Stimulated activated CD8-positive, alpha-beta memory T cell treated with anti-CD3 and anti-CD28 coated beads, Interleukin-4, amount 100 ng/mL, for 48 hours (primary cell): ENCODE results near the gene MCC.
A peak's percentile ranks its signal among the peaks of the same experiment; 100 is the strongest.

Source experiments
- DNase-seq: peaks from one replicate; pipeline ENCODE4 v3.0.0-alpha.2; 2020

MCC gene

GRCh38 chr5:113487781-113488644, at the start of gene MCC:
MCC (minus strand) TSS chr5:113488453.
- DNase-seq, result peak; percentile 53

DNA sequence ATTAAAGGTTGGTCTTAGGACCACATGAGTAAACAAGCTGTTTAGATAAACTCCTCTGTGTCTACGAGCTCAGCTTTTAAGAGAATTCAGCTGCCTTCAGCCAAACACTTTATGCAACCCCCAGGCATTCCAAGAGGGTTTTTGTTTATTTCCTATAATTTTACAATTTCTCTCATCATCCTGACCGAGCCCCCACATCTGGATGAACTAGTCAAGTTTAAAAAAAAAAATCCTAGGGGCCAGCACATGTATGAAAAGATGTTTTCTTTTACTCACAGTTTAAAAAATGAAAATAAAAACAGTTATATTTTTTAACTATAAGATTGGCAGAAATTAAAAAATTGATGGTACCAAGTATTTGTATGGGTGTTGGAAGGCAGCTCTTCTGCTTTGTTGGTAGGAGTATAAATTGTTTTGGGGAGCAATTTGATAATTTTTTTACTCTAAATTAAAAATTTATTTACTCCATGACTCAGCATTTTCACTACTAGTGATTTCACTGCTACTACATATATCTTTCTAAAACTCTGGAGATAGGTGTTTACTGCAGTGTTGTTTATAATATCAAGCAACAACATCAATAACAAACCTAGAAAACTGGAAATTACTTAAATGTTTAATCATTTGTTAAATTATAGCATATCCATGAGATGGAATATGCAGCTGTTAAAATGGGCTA, 43.4 kb upstream of the MCC start:
- no peak for DNase-seq

DNA sequence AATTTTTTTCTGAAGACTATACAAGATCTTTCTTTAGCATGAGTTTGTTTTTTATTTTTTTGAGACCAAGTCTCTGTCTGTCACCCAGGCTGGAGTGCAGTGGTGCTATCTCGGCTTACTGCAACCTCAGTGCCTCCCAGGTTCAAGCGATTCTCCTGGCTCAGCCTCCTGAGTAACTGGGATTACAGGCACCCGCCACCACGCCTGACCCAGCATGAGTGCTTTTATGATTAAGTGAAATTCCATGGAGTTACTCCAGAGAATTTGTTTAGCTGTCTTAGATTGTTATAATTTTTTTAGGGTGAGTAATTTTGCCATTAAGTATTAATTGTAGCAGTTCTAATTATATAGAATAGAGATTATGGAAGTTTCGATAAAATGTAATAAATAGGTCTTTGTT, 39.5 kb upstream of the MCC start:
- no peak for DNase-seq

DNA sequence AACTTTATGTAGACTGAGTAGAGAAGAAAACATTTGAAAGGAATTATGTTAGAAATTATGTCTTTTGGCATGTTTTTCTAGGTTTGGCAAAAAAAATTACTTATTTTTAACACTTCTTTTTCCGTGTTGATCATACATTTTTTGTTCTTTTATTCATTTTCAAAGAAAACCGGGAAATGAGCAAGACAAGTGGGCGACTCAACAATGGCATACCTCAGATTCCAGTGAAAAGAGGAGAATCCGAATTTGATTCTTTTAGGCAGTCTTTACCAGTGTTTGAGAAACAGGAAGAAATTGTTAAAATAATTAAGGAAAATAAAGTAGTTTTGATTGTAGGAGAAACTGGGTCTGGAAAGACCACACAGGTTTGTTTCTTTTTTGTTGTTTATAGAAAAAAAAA, 38.2 kb upstream of the MCC start:
- DNase-seq, result no peak

DNA sequence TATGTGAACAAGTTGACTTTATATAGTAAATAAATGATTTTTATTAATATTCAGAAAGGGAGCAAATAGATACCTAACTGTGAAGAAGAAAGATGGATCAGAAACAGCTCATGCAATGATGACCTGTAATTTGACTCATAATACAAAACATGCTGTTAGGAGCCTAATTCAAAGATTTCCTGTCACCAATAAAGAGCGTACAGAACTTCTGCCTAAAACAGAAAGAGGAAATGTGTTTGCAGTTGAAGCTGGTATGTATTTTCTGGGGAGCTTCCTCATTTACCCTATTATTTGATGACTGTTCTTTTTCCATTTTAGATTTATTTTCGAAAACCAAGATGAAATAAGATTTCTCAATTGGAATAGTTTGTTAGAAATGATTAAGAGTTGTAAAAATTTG, 36.7 kb upstream of the MCC start:
- DNase-seq, result no peak

DNA sequence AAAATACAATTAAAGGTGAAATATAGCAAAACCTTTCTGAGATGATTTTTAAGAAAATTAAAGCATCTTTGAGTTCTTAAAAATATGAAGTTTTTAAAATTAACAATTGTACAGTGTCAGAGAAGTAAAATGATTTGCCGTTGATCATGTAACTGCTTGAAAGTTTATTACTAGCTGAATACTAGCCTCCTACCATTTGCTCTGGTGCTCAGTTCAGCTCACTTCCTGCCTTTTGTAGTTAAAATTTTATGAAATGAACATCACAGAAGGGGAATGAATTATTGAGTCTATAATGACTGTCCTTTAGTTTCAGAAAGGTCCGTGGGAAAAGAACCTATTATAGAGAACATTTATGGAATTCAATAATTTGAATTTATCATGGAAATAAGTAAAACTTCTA, 34.9 kb upstream of the MCC start:
- no peak for DNase-seq

DNA sequence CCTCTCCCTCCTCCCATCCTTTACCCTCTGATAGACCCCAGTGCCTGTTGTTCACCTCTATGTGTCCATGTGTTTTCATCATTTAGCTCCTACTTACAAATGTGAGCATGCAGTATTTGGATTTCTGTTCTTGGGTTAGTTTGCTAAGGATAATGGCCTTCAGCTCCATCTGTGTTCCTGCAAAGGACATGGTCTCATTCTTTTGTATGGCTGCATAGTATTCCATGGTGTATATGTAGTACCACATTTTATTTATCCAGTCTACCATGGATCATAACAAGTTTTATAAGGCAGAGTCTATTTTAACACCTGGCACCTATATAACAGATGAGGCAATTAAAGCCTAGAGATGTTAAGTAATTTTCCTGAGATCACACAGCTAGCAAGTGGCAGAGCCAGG, 32.6 kb upstream of the MCC start:
- no peak for DNase-seq

DNA sequence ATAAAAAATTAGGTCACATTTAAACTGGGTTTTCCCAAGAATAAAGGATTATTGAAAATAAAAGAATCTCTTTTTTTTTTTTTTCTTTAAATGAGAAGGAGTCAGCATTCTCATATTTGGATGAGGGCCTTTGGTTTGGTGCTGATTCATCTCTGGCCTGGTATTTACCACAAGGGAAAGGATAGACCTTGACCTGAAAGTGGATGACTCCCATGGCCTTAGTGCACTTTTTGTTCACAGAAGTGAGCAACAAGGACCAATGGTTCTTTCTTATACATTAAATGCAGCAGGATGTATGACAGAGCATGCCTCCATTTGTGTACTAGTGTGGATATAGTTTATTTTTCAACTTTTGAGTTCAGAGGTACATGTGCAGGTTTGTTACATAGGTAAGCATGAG, 32.2 kb upstream of the MCC start:
- no peak for DNase-seq

DNA sequence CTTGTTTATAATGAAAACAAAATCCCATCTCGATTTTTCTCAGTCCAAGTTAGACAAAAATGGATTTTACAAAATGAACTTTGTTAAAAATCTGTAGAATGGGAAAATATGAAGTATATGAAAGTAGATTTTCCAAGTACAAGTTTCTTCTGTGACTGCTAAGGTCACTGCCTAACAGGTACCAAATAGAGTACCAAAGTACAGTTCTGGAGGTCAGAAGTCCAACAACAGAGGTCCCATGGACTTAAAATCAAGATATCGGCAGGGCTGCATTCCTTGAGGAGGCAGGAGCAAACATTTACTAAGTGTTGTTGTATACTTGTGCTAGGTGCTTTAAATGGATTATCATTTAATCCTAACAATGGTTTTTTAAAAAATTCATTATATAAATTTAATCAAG, 31.2 kb upstream of the MCC start:
- no peak for DNase-seq

DNA sequence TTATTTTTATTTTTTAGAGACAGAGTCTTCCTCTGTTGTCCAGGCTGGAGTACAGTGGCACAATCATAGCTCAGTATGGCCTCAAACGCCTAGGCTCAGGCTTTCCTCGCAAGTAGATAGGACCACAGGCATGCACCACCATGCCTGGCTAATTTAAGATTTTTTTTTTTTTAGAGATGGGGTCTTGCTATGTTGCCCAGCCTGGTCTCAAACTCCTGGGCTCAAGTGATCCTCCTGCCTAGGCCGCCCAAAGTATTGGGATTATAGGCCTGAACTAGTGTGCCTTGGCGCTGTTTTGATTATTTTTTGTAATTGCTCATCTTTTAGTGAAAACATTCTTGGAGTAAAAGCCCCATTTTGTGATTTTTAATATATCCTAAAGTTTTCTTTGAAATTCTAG, 30.6 kb upstream of the MCC start:
- DNase-seq, result no peak

DNA sequence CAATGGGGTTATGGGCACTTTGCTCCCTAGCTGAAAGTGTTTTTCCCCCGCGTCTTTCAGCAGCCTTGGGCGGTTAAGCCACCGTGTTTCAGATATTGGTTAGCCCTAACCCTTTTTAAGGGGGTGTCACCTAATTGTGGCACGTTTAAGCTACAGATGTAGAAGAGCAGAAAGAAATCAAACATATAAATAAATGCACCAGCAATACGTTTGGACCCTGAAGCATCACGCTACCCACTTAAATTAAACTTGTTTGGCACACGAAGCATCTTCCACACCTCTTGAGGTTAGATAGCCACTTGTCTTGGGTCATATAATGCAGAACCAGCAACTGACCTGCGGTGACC, 26.0 kb upstream of the MCC start:
- no peak for DNase-seq

DNA sequence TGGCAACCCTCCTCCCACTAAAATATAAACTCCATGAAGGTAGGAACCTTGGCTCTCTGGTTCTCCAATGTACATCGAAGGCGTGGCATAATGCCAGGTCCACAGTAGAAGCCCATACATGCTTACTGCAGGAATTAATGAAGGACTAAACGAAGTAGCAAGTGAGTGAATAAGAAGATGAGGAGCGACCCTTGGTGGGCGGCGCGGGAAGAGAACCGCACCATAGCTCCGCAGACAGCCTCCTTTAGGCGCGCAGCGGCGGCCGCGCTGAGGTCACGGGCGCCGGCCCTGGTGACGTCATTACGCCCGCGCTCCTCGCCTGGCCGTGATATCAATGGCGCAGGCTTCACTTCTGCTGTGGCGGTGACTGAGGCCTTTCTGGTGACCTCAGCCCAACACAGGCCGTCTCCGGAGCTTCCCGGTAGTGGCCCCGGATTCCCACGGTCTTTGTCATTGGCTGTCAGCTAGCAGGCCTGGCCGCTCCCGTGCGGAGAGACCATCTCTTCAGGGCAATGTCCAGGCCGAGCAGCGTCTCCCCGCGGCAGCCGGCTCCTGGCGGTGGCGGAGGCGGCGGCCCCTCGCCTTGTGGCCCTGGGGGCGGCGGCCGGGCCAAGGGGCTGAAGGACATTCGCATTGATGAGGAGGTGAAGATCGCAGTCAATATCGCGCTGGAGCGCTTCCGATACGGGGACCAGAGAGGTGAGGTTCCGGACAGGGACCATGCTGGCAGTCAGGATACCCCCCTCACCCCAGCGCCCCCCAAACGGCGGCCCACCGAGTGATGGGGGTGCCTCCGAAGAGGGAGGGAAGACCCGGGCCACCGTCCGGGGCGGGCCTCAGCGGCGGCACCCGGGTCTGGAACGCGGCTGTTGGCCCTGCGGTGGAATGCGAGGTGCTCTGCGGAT, 25.4 kb upstream of the MCC start, which contains the start of gene YTHDC2:
Gene YTHDC2 (plus strand): TSS at position 311 of the 905 bp plus-strand sequence. CDS start 202 bp downstream, at position 513.
- DNase-seq, result peak; percentile 92

DNA sequence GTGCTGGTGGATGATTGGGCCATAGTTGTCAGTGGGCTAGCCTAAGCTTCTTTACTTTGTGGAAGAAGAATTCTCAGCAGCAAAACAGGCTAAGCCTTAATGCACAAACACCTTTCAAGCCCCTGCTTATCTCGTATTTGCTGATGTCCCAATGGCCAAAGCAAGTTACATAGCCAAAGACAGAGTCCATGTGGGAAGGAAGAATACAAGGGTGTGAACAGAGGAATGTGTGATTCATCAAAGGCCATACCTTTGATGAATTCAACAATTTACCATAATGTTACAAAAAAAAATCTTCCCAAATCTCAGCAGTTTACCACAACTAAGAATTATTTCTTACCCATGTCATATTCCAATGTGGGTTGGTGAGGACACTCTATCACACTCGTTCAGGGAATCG, 24.1 kb upstream of the MCC start:
- no peak for DNase-seq

- DNase-seq, result no peak
These were observed 22.7 kb upstream of the MCC start for GRCh38 chr5:113510836-113511451.

DNA sequence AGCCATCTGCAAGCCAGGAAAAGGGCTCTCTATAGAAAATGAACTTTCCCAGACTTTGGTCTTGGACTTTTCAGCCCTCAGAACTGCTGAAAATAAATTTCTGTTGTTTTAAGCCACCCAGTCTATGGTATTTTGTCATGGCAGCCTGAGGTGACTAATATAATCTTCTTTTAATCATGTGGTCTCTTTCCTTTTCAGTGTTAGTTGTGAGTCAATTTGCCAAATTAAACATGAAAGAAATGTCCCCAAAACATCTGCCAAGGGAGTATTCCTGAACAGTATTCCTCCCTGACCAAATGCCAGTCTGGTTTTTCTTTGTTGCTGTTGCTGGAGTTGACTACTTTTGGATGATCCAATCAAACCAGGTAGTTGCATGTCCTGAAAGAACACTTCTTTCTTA, 20.5 kb upstream of the MCC start:
- DNase-seq, result no peak

DNA sequence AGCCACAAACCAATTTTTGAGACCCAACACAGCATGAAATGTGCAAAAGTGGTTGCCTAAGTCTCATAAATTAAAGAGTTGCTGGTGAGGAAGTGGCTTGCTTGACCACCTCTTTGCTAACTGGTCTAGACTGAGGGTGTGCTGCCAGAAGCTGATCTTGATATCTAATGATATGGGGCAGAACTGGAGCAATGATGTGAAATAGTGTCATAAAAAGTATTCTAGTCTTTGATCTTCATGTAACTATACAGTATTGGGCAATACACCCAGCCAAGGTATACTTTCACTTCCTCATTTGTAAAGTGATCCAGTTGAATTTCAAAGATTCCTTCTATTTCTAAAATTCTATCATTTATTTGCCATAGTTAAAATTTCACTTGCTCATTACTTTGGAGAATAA, 19.3 kb upstream of the MCC start:
- no peak for DNase-seq

- no peak for DNase-seq
These were observed 16.9 kb upstream of the MCC start for GRCh38 chr5:113505181-113505580.

DNA sequence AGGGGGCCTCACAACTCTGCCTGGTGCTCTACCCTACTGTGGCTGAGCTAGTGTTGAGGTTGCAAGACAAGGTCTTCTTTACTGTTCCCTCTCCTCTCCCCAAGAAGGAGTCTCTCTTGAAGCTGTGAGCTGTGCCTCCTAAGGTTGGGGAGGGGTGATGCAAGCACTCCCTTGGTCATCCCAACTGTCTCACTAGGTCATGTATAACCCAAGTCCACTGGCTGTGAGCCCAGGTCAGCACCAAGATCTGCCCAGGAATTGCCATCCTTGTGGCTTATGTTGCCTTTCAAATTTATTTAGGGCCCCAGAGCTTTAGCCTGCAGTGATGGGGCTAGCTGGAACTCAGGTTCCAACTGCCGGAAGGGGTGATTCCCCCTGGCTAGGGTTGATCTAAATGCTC, 14.9 kb upstream of the MCC start:
- no peak for DNase-seq

- no peak for DNase-seq
These were observed 13.8 kb upstream of the MCC start for GRCh38 chr5:113502073-113502472.

GRCh38 chr5:113495422-113495841, 7.2 kb upstream of the MCC start:
- DNase-seq, result no peak

- DNase-seq, result no peak
These were observed 5.2 kb upstream of the MCC start for GRCh38 chr5:113493446-113493845.

DNA sequence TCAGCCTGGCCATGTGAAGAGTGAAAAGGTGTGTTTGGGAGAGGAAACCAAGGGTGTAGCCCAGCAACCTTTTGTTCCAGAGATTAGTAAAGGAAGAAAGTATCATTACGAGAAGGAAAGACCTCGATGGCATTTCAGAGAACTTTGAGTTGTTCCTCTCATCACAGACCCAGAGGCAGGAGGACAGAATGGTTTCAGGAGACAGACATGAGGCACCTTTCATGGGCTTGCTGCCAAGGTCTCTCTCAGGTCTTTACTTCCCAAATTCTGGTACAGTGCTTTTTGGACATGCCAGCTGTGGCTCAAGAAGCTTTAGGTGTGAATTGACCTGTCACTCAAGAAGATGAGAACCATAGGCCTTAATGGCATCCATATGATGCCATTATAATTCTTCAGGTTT, 2.8 kb upstream of the MCC start:
- DNase-seq, result no peak

GRCh38 chr5:113490317-113490716, 2.1 kb upstream of the MCC start:
- DNase-seq, result no peak
